NCI-H146 (cell line): Measurements from ENCODE around the gene SLC34A3.

Experiments
- DNase-seq: peaks from one replicate; lab custom pipeline; 2025; lab: John Stamatoyannopoulos, UW

Gene SLC34A3

DNA sequence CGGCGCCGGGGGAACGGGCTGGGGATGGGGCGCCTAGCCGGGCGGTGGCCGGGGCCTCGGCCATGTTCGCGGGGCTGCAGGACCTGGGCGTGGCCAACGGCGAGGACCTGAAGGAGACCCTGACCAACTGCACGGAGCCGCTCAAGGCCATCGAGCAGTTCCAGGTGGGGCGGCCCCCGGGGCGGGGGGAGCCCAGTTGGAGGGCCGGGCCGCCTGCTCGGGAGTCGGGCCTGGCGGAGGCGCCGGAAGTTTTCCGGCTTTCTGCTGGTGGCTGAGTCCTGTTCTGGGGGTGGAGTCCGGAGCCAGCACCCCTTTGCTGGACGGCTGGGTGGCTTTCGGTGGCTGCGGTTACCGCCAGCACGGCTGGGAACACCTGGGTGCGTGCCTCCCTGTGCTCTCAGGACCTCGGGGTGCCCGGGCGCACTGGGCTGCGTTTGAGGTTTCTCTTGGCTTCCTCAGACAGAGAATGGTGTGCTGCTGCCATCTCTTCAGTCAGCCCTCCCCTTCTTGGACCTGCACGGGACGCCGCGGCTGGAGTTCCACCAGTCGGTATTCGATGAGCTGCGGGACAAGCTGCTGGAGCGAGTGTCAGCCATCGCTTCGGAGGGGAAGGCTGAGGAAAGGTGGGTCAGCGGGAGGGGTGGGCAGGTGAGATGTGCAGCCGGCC is 24.9 kb downstream of the SLC34A3 start:
- peak; percentile 60 for DNase-seq

DNA sequence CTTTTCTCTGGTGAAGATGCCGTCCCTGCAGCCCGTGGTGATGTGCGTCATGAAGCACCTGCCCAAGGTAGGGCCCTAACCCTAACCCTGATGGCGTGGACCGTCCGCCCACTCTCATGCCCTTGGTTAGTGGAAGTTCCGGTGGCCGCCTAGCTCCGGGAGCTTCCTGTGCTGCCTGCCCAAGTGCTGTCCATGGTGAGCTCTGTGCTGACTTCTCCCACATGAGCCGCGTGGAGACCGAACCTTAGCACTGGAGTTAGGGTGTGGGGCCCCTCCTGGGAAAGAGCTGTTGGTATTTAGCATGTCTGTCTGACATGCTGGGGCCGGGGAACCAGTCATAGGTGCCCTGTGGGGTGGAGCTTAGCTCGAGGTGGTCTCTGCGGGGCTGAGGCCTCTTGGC is 25.7 kb downstream of the SLC34A3 start:
- DNase-seq = no peak

DNA sequence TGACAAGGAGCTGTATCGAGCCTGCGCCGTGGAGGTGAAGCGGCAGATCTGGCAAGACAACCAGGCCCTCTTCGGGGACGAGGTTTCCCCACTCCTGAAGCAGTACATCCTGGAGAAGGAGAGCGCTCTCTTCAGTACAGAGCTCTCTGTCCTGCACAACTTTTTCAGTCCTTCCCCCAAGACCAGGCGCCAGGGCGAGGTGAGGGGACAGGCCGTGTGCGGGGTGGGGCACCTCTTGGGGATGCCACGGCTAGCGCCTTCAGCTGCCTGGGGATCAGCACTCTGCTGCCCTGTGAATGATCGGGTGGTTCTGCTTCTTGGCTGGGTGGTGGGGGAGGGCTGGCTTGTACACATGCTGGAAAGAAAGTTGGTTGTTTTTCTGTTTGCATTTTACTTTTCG is 26.2 kb downstream of the SLC34A3 start:
- DNase-seq = no peak

DNA sequence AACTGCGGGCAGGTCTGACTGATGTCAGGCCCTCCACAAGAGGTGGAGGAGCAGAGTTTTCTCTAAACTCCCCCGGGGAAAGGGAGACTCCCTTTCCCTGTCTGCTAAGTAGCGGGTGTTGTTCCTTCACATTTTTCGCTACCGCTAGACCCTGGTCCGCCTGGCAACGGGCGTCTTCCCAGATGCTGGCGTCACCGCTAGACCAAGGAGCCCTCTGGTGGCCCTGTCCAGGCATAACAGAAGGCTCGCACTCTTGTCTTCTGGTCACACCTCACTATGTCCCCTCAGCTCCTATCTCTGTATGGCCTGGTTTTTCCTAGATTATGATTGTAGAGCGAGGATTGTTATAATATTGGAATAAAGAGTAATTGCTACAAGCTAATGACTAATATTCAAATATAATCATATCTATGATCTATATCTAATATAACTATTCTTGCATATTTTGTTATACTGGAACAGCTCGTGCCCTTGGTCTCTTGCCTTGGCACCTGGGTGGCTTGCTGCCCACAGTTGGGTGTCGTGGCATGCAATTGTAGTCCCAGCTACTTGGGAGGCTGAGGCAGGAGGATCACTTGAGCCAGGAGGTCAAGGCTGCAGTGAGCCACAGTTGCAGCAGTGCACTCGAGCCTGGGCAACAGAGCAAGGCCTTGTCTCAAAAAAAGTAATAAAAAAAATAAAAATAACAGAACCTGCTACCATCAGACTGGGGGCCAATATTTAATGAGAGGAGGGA is 31.6 kb downstream of the SLC34A3 start:
- peak; percentile 10 for DNase-seq

DNA sequence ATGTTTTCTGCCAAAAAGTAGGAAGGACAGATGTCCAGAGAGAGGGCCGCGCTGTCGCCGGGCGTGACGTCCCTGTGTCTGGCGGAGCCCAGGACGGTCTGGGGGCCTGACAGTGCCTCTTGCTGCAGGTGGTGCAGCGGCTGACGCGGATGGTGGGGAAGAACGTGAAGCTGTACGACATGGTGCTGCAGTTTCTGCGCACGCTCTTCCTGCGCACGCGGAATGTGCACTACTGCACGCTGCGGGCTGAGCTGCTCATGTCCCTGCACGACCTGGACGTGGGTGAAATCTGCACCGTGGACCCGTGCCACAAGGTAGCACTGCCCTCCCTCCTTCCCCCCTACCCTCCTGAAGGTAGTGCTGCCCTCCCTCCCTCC is 32.2 kb downstream of the SLC34A3 start:
- DNase-seq = no peak

DNA sequence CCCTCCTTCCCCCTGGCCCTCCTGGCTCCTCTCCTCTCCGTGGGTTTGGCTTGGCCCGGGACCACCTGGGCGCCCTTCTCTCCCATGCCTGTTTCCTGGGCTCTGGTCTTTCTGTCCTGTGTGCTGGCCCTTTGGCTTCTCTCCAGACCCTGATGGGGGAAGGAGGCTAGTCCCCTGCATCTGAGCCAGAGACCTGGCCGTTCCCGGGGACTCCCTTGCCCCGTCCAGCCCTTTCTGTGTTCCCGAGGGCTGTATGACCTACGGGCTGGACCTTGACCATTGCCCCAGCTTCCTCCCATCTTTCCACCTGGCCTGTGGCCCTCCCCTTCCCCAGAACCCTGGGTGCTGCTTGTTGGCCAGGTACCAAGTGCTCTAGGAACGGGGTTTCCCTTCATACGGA is 32.8 kb downstream of the SLC34A3 start:
- DNase-seq = no peak

DNA sequence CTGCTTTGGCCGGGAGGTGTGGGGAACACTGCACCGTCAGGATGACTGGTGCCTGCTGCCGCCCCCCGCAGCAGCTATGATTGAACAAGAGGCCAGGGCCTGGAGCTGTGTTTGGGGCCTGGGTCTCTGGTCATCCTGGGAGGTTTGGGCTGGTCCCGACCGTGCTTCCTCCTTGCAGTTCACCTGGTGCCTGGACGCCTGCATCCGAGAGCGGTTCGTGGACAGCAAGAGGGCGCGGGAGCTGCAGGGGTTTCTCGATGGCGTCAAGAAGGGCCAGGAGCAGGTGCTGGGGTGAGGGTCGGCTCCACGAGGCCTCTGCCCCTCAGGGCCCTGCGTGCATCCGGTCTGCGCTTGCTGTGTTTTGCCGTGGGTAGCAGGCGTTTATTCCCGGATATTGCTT is 33.4 kb downstream of the SLC34A3 start:
- DNase-seq = no peak

DNA sequence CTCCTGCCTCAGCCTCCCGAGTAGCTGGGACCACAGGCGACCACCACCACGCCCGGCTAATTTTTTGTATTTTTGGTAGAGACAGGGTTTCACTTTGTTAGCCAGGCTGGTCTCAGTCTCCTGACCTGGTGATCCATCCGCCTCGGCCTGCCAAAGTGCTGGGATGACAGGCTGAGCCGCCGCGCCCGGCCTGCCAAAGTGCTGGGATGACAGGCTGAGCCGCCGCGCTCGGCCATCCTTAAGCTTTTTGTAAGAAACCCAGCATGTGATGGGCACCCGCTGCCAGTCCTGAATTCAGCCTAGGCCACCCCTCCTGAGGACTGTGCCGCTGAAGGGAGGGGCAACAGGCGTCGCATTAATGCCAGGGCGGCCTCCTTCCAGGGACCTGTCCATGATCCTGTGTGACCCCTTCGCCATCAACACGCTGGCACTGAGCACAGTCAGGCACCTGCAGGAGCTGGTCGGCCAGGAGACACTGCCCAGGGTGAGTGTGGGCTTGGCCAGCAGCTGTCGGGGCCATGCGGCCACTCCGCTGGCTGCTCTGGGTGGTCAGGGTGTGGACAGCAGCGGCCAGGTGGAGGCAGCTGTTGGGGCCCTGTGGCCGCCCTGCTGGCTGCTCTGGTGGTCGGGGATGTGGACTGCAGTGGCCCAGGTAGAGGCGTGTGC is 34.9 kb downstream of the SLC34A3 start:
- DNase-seq = no peak

DNA sequence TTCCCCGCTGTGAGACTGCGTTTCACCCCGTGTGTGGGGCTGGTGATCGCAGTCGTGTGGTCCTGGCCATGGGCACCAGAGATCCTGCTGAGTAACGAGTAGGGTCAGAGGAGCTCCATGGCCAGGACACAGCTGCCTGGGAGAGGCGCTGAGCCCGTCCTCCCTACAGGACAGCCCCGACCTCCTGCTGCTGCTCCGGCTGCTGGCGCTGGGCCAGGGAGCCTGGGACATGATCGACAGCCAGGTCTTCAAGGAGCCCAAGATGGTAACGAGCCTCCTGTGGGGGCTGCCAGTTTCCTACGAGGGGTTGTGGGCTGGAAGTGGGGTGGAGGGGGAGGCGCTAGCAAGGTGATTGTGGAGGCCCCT is 35.4 kb downstream of the SLC34A3 start:
- no peak for DNase-seq

DNA sequence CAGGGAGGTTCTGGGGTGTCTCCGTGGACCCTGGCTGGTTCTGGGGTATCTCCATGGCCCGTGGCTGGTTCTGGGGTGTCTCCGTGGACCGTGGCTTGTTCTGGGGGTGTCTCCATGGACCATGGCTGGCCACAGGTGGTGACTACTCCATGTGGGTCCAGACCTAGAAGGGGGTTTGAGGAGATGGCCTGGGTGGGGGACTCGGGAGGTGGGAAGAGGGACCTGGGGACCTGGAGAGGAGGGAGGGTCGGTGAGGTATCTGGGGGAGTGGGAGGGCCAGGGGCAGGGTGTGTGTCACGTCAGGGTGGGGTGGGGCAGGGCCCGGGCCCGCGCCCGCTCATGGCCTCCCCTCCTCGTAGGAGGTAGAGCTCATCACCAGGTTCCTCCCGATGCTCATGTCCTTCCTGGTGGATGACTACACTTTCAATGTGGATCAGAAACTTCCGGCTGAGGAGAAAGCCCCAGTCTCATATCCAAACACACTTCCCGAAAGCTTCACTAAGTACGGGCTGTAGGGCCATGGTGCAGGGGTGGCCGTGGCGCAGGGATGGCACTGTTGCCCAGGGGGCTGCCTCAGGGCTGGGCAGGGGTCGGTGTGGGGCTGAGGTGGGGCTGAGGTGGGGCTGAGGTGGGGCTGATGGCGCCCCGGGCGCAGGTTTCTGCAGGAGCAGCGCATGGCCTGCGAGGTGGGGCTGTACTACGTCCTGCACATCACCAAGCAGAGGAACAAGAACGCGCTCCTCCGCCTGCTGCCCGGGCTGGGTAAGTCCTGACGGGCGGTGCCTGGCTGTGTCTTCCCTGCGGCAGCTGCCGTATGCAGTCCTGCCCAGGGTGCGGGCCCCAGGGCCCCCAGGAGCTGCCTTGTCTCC is 36.1 kb downstream of the SLC34A3 start:
- DNase-seq = no peak

DNA sequence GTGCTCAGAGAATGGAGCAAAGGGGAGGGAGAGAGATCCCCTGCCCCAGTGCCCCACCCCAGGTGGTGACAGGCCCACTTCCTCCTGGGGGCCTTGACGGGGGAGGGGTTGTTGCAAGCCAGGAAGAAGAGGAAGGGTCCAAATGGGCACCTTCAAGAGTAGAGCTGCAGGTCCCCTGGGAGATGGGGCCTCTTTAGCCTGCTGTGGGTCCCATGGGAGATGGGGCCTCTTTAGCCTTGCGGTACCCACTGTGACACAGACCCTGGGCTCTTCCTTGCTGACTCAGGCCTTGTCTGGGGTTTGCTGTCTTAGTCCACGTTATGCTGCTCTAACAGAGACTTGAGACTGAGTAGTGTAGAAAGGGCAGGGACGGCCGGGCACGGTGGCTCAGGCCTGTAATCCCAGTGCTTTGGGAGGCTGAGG is 37.2 kb downstream of the SLC34A3 start:
- DNase-seq = no peak

DNA sequence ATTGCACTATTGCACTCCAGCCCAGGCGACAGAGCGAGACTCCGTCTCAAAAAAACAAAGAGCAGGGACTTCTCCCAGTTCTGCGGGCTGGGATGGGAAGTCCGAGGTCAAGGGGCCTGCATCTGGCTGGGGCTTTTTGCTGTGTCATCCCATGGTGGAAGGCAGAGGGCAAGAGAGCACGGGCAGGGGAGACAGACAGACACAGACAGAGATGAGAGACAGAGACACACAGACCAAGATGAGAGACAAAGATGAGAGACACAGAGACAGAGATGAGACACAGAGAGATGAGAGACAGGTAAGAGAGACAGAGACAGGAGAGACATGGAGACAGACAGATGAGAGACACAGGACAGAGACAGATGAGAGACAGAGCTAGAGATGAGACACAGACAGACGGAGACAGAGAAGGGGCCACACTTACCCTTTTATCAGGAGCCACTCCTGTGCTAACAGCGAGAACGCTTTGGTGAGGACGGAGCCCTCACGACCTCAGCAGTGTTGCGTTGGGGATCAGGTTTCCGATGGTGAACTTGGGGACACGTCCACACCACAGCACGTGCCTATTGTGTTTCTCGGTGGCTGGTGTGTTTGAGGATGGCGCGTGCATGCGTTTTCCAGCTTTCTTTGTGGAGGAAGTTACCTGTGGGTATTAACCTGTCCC is 38.0 kb downstream of the SLC34A3 start:
- DNase-seq = no peak

DNA sequence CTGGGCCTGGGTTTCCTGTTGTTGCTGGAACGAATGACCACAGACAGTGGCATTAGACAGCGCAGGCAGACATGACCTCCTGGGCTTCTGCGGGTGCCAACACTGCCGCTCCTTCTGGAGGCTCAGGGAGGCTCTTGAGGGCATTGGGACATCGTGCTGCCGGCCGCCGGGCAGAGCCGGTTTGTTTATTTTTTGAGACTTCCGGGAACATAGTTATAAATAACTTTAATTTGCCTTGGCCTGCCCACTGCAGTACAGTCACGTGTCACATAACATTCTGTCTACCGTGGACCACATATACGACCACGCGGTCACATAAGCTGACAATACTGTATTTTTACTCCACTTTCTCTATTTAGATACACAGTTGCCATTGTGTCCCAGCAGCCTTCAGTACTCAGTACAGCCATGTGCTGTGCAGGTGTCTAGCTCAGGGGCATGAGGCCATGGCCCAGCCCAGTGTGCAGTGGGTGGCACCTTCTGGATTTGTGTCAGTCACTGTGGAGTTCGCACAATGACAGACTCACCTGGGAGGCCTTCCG is 38.6 kb downstream of the SLC34A3 start:
- DNase-seq = no peak

DNA sequence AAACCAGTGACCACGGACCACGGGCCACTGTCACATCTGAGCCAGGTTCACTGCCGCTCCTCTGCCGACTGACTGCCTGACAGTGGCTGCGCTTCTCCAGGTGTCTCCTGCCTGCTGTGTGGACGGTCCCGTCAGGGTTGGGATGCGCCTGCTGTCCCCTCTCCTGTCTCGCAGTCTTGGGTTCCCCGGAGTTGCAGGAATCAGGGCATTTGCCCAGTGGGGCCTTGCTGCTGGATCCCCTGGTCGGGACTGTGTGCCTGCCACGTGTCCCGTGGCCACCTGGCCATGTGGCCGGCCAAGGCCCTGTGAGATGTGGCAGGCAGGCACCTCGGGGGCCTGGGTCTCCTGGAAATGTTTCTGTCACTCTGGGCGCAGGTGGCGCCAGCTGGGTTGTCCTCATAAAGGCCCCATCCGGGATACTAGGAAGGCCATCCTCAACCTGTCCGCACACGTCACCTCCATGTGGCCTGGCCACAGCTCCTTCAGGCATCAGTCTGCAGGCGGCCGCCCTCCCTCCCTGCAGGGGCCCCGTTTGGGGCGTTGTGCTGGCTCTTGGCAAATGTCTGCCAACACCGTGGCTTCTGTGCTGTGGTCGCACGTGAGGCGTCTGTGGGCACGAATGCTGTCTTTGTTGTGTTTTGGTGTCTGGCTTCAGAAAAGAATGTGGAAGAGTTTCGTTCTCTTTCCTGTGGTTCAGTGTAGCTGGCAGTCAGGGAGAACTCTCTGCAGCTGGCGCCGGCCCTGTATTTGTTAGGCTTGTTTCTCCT is 40.4 kb downstream of the SLC34A3 start:
- DNase-seq = no peak

DNA sequence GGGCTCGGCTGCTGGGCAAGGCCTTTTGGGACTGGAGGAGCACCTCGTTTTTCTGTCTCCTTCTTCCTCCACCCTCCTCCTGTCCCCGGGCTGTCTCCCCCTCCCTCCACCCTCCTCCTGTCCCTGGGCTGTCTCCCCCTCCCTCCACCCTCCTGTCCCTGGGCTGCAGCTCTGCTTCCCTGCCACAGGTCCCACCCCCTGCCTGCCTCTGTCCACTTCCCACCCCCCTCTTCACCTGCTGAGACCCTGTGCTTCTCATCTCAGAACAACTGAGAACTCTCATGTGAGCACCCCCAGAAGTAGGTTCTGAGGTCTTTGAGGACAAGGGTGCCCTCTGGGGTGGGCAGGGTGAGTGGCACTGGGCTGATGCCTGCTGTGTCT is 41.0 kb downstream of the SLC34A3 start:
- no peak for DNase-seq

DNA sequence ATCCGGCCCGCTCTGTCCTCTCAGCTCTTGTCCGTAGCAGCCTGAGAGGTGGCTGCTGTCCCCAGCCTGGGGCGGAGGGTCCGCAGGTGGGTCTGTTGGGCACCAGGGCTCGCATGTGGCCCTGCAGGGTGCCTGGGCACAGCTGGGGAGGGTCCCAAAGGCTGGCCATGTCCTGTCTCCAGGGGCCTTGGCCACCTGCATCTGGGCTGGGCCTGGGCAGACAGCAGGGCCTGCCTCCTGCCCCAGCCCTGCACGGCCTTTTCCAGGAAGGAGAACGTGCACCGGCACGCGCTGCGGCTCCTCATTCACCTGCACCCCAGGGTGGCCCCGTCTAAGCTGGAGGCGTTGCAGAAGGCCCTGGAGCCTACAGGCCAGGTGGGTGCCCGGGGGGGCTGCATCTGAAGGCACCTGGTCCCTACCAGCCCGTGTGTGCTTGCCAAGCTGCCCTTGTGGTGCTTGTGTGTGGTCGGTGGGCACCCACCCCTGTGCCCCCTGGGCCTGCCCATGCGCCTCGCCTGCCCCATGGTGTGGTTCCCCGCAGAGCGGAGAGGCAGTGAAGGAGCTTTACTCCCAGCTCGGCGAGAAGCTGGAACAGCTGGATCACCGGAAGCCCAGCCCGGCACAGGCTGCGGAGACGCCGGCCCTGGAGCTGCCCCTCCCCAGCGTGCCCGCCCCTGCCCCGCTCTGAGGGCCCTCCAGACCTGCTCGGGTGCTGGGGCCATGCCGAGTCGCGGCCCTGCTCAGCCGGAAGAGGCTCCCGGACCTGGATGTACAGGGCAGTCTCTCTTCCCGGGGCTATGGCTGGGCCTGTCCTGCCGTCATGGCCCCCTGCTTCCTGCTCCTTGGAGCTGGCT is 41.8 kb downstream of the SLC34A3 start:
- DNase-seq = no peak

DNA sequence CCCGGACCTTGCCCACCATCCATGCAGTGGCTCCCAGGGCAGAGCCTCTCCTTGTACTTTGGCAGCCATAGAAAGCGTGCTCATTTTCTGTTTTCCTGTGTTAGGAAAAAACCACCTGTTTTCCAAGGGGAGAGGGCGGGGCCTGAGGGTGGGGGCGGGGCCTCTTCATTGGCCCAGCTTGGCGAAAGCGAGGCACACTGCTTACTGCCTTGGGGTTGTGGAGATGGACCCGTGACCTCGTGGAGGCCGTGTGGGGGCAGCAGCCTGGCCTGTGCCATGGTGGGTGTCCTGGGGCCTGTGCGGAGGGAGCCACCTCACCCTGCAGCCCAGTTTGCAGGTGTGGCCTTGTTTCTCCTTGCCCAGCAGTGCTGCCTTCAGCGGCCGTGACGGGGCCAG is 42.4 kb downstream of the SLC34A3 start:
- DNase-seq = peak; percentile 25

DNA sequence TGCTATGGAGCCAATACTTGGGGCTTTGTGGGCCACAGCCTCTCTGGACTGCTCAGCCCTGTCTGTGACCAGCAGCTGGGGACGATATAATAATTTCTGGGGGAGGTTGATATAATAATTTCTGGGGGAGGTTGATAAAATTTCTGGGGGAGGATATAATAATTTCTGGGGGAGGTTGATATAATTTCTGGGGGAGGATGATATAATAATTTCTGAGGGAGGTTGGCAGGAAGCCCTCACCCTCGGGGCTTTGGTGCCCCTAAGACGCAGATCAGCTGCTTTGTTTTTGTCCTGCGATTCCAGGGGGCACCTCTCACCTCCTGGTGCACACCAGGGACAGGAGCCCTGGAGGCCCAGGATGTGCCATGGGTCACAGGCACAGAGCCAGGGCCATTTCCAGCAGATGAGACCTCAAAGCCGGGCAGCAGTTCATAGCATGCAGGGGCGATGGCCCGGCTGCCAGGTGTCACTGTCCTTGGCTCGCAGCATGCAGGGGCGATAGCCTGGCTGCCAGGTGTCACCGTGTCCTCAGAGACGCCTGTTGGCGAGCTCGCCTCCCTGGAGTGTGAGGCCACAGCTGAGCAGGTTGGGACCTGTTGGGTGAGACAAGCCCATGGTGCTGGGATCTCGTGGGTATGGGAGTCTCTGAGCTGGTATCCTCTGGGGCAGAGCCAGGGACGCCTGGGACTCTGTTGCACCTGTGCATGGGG is 43.1 kb downstream of the SLC34A3 start:
- peak; percentile 74 for DNase-seq

DNA sequence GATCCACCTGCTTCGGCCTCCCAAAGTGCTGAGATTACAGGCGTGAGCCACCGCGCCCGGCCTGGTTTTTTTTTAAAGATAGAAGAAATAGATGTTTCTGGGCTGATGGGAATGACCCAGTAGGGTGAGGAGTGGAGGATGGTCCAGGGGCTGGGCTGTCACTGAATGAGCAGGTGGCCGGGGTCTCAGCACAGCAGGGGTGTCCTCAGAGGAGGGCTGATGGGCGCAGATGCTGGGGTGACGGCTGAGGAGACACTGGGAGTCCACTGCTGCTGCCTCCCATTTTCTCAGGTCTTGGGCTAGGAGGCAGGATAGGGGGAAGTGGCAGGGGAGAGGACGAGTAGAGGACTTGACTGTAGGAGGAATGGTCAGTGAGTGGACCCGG is 44.5 kb downstream of the SLC34A3 start:
- DNase-seq = no peak
